ENCODE measurements around the gene NXPH2. TPM values are rescaled to one million over a fixed set of nuclear protein-coding genes. Genes with fewer than 3 reads are reported as not detected.

The NXPH2 gene
- total RNA-seq, 1 experiment from 2014 or later: not detected

DNA sequence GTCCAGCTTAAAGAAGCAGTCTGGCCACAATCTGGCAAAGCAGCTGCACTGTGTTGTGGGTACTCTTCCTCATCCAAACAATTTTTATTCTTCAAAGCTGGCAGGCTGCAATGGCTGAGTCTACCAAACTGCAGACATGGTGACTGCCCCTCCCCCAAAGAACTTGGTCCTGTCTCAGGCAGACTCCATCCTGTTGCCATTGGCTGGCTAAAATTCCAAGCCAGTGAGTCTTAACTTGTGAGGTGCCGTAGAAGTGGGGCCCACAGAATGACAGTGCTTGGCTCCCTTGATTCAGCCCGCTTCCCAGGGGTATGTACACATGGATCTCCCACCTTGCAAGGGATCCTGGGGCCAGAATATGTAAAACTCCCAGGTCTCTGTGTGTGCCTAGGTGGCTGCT lies 14.5 kb upstream of the NXPH2 start:
- H3K36me3 Mint-ChIP-seq (ENCODE audit: insufficient read depth, unreplicated experiment): no peaks in the 10 kb centered on the region
- ChIA-PET POLR2A (interaction anchor here (0.6 kb wide), 1 partner anchor 32 kb away, joined by 3 read pairs; no protein-coding TSS in a partner anchor), CTCF (interaction anchor here (1.1 kb wide), 1 partner anchor 906 kb away, joined by 3 read pairs; no protein-coding TSS in a partner anchor)
- H3K4me3 Mint-ChIP-seq (ENCODE audit: unreplicated experiment): no peak overlapping the region
- intact Hi-C loops (cut with micrococcal nuclease): no loop called here
- H3K4me1 Mint-ChIP-seq (ENCODE audit: insufficient read depth, unreplicated experiment): no peaks in the 10 kb centered on the region
- TF ChIP-seq CTCF (IDR thresholded peaks at IDR 0.05; ENCODE audit: unreplicated experiment): no peak
- peaks cover 17% of the 10 kb centered on the region for H3K9me3 Mint-ChIP-seq (ENCODE audit: unreplicated experiment)
- DNase-seq (ENCODE audit: unreplicated experiment): no peak
- no TSS peak for BruUV-seq (replicated peaks)
- H3K27ac Mint-ChIP-seq (ENCODE audit: low read depth, unreplicated experiment): no peak overlapping the region
- H3K27me3 Mint-ChIP-seq (ENCODE audit: insufficient read depth, unreplicated experiment): peaks cover 54% of the 10 kb centered on the region

DNA sequence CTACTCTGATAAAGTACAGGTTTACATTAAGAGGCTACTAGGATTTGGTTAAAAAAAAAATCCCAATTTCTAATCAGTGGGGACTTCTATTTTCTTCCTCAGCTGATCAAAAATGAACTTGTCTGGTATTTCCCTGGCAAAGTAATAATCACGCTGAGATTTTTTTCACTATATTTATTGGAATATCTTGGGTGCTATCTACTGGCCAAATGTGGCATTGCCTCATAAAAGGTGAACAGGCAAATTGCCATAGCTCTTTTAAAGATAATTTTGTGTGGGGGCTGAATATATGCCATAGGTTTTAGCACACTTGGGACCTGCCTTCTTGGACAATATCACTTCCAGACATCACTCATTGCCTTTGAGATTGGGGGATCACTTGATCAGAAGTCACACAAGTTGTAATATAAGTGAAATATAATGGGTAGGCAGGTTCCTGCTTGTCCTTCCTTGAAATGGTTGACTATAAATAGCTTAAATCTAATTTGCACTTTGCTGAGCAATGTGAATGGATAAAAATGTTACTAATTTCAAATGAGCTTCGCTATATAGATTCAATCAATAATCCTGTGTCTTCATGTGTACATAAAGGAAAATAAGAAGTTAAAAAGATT lies 7.0 kb upstream of the NXPH2 start:
- Mint-ChIP-seq H3K27ac (ENCODE audit: low read depth, unreplicated experiment) (no peak overlapping the region), H3K4me3 (ENCODE audit: unreplicated experiment) (no peak overlapping the region), H3K36me3 (ENCODE audit: insufficient read depth, unreplicated experiment) (no peaks in the 10 kb centered on the region), H3K4me1 (ENCODE audit: insufficient read depth, unreplicated experiment) (no peaks in the 10 kb centered on the region), H3K9me3 (ENCODE audit: unreplicated experiment) (no peaks in the 10 kb centered on the region), H3K27me3 (ENCODE audit: insufficient read depth, unreplicated experiment) (peaks cover 42% of the 10 kb centered on the region)
- peak; percentile 51 for DNase-seq (ENCODE audit: unreplicated experiment)
- no TSS peak for BruUV-seq (replicated peaks)
- ChIA-PET POLR2A (interaction anchor here (0.9 to 1.4 kb wide), 6 partner anchors 9 to 879 kb away, joined by 3 to 6 read pairs (median 4); no protein-coding TSS in a partner anchor), CTCF (interaction anchor here (0.5 to 4.6 kb wide), 73 partner anchors 9 to 922 kb away, joined by 3 to 96 read pairs (median 4); partner anchors contain the start of gene HNMT)
- peak; percentile 71 for TF ChIP-seq CTCF (IDR thresholded peaks at IDR 0.05; ENCODE audit: unreplicated experiment)
- intact Hi-C loops (cut with micrococcal nuclease): loop anchor here (1.0 to 5.0 kb wide), 6 partner anchors 42 to 921 kb away; partner anchors contain the start of gene SPOPL

- POLR2A ChIA-PET: no interaction called here
- no peaks in the 10 kb centered on the region for H3K9me3 Mint-ChIP-seq (ENCODE audit: unreplicated experiment)
- no peak for DNase-seq (ENCODE audit: unreplicated experiment)
- no peaks in the 10 kb centered on the region for H3K36me3 Mint-ChIP-seq (ENCODE audit: insufficient read depth, unreplicated experiment)
- no TSS peak for BruUV-seq (replicated peaks)
- CTCF ChIA-PET: interaction anchor here (0.6 to 0.9 kb wide), 2 partner anchors 53 to 871 kb away, joined by 3 read pairs; no protein-coding TSS in a partner anchor
- H3K27ac Mint-ChIP-seq (ENCODE audit: low read depth, unreplicated experiment): no peak overlapping the region
- no peak overlapping the region for H3K4me3 Mint-ChIP-seq (ENCODE audit: unreplicated experiment)
- H3K4me1 Mint-ChIP-seq (ENCODE audit: insufficient read depth, unreplicated experiment): no peaks in the 10 kb centered on the region
- intact Hi-C loops (cut with micrococcal nuclease): no loop called here
- TF ChIP-seq CTCF (IDR thresholded peaks at IDR 0.05; ENCODE audit: unreplicated experiment): no peak
- H3K27me3 Mint-ChIP-seq (ENCODE audit: insufficient read depth, unreplicated experiment): peaks cover 46% of the 10 kb centered on the region
Observed at GRCh38 chr2:138782383-138782782, 2.2 kb upstream of the NXPH2 start.

DNA sequence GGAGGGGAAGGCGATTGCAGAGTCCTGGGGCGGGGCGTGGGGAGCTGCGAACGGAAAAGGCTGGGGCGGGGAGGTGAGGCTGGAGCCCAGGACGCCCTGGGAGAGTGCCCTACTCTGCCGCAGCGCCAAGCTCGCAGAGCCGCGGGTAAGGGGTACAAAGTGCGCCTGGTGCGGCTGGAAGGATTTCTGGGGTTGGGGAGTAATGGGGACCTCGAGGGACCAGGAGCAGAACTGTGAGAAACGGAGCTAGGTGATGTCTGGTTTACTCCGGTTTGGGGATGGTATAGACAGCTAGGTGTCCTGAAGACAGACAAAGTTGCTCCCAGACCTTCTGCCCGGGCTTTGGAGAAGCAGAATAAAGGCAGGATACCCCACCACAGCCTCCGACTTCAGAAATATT lies 718 bp upstream of the NXPH2 start:
- no peaks in the 10 kb centered on the region for H3K4me1 Mint-ChIP-seq (ENCODE audit: insufficient read depth, unreplicated experiment)
- no peak overlapping the region for H3K4me3 Mint-ChIP-seq (ENCODE audit: unreplicated experiment)
- no peak for TF ChIP-seq CTCF (IDR thresholded peaks at IDR 0.05; ENCODE audit: unreplicated experiment)
- intact Hi-C loops (cut with micrococcal nuclease): no loop called here
- no peak overlapping the region for H3K27ac Mint-ChIP-seq (ENCODE audit: low read depth, unreplicated experiment)
- H3K9me3 Mint-ChIP-seq (ENCODE audit: unreplicated experiment): no peaks in the 10 kb centered on the region
- DNase-seq (ENCODE audit: unreplicated experiment): no peak
- BruUV-seq (replicated peaks): no TSS peak
- H3K27me3 Mint-ChIP-seq (ENCODE audit: insufficient read depth, unreplicated experiment): peaks cover 44% of the 10 kb centered on the region
- ChIA-PET POLR2A (no interaction called here), CTCF (no interaction called here)
- no peaks in the 10 kb centered on the region for H3K36me3 Mint-ChIP-seq (ENCODE audit: insufficient read depth, unreplicated experiment)
